ENCODE results near the gene SPAG16.
"Not testable (repeated sequence)": the region's sequence is repeated elsewhere in the genome, so short reads cannot be mapped to it uniquely, and the experiment has no call there.

SPAG16 gene

DNA sequence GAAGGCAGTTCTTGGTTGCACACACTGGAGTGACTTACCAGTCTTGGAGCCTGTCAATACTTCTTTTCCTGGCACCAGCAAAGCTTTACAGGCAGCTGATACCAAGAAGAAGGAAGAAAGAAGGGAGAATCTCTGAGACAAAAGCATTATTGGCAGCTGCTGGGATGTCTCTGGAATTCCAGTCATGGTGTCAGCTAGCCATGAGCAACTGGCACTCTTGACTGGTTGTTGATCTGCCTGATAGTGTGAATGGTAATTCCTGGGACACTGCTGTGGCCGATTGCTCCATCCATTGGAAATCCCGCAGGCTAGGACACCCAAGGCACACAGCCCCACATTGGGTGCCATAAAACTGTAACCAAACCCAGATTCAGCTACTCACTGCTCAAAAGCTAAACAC lies 17.8 kb upstream of the SPAG16 start:
- no peak overlapping the region for H3K27ac ChIP-seq
- TF ChIP-seq CTCF (IDR thresholded peaks at IDR 0.05) (no peak), ZFX (IDR thresholded peaks at IDR 0.05; ENCODE audit: borderline replicate concordance) (no peak)

DNA sequence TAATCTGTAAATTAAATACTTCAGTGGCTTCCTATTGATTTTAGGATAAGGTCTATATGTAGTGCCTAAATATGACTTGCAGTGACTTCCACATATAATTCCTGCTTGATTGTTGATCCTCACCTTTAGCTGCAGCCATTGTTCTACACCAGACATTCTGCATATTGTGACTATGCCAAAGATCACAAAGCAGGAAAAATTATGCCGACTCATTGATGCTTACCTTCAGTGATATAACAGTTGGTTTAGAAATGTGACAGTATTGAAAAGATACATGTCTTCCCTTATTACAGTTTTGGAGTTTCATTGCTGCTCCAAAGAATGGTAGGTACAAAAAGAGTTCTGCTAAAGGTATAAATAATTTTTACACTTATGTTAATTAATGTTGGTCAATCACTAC lies 12.3 kb upstream of the SPAG16 start:
- H3K27ac ChIP-seq: no peak overlapping the region
- TF ChIP-seq ZFX (IDR thresholded peaks at IDR 0.05; ENCODE audit: borderline replicate concordance) (no peak), CTCF (IDR thresholded peaks at IDR 0.05) (no peak)

- TF ChIP-seq CTCF (IDR thresholded peaks at IDR 0.05) (no peak), ZFX (IDR thresholded peaks at IDR 0.05; ENCODE audit: borderline replicate concordance) (no peak)
- no peak overlapping the region for H3K27ac ChIP-seq
Observed at GRCh38 chr2:213274143-213274542, 10.1 kb upstream of the SPAG16 start.

DNA sequence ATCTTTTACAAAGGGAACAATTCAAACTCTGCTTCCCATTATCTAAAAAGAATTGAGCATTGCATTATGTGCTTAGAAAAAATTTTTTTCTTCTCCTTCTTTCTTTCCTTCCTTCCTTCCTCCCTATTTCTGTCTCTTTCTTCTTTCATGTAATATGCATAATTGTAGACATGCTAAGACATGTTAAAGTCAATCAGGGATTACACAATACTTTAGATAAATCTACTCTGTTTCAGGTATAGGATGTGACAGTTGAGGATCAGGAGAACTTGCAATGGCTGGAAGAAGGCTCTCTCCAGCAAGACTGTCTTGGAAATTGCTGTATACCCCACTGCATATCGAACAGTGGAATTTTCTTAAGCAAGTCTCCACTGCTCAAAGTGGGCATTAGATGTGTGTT lies 9.0 kb upstream of the SPAG16 start:
- no peak overlapping the region for H3K27ac ChIP-seq
- TF ChIP-seq CTCF (IDR thresholded peaks at IDR 0.05) (no peak), ZFX (IDR thresholded peaks at IDR 0.05; ENCODE audit: borderline replicate concordance) (no peak)

DNA sequence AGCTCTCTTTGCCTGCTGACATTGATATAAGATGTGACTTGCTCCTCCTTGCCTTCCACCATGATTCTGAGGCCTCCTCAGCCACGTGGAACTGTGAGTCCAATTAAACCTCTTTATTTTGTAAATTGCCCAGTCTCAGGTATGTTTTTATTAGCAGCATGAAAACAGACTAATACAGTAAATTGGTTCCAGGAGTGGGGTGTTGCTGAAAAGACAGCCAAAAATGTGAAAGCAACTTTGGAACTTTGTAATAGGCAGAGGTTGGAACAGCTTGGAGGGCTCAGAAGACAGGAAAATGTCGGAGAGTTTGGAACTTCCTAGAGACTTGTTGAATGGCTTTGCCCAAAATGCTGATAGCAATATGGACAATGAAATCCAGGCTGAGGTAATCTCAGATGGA lies 7.1 kb upstream of the SPAG16 start:
- not testable (repeated sequence) for H3K27ac ChIP-seq

DNA sequence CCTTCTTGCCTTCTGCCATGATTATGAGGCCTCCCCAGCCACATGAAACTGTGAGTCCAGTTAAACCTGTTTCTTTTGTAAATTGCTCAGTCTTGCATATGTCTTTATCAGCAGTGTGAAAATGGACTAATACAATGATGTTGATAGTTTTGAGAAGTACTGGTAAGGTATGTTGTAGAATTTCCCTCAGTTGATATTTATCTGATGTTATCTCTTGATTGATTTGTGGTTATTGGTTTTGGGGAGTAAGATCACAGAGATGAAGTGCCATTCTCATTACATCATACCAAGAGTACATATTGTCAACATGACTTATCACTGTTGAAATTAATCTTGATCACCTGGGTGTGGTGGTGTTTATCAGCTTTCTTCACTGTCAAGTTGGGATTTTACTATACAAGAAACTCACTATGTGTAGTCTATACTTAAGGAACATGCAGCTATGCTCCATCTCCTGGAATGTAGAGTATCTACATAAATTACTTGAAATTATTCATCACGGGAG lies 5.1 kb upstream of the SPAG16 start:
- TF ChIP-seq CTCF (IDR thresholded peaks at IDR 0.05) (no peak), ZFX (IDR thresholded peaks at IDR 0.05; ENCODE audit: borderline replicate concordance) (no peak)
- H3K27ac ChIP-seq: no peak overlapping the region

GRCh38 chr2:213279971-213280370 lies 4.3 kb upstream of the SPAG16 start:
- H3K27ac ChIP-seq: no peak overlapping the region
- TF ChIP-seq ZFX (IDR thresholded peaks at IDR 0.05; ENCODE audit: borderline replicate concordance) (no peak), CTCF (IDR thresholded peaks at IDR 0.05) (no peak)

DNA sequence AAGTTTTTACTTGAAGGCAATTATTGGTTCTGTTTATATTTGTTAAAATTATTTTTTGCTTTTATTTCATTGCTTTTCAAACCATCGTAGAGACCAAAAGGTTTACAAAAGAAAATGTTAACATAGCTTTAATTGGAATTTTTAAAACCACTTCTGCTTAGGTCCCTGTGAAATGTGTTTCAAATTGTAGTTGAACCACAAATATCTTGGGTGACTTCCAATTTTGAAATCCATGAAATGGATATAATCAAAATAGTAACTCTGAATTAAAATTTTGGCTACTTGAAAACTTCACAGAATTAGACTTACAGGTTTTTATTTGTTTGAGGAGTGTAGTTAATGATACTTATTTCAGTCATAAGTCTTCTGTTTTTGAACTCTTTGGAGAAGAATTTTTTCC lies 3.1 kb upstream of the SPAG16 start:
- no peak overlapping the region for H3K27ac ChIP-seq
- TF ChIP-seq CTCF (IDR thresholded peaks at IDR 0.05): no peak

Measured in 22Rv1 (cell line).